IMR-90 (cell line): ENCODE results near the gene FBXW12. TPM values are rescaled to one million over a fixed set of nuclear protein-coding genes. Genes with fewer than 3 reads are reported as not detected.

Experiments
- ATAC-seq: fragments of 200-7000 bp; cut with Tn5 transposase; 2 replicates; pipeline ENCODE4 v1.9.1; 2020; ENCODE audit warnings: low read depth, mild to moderate bottlenecking, moderate library complexity
- BruUV-seq: library from RNA; stranded (reverse); fragments of 400-500 nt; replicated peaks from 2 replicates; lab custom pipeline; 2021; lab: Mats Ljungman, UMichigan
- CTCF ChIA-PET: fragments of 300-600 bp; formaldehyde crosslinking; extraction: SDS; loops from one replicate; lab custom pipeline; 2021; ENCODE audit warnings: antibody characterized with exemption; lab: Yijun Ruan, JAX
- POLR2A ChIA-PET: fragments of 300-600 bp; sonication (Branson Sonifier 250); formaldehyde crosslinking; loops from one replicate; lab custom pipeline; 2022; ENCODE audit warnings: antibody characterized with exemption; ENCODE audit not compliant: unreplicated experiment; lab: Charles Lee
- DNase-seq: peaks from one replicate; pipeline ENCODE4 v3.0.0; 2013
- H2AFZ ChIP-seq: replicated peaks from 2 replicates; pipeline ENCODE3; 2013; ENCODE audit warnings: low read length, mild to moderate bottlenecking; ENCODE audit not compliant: poor library complexity
- H2AK5ac ChIP-seq: 2 replicates; pipeline ENCODE4 v1.6.1; 2013; ENCODE audit warnings: low read depth, low read length, inconsistent platforms
- H2AK9ac ChIP-seq: replicated peaks from 2 replicates; pipeline ENCODE3; 2013; ENCODE audit warnings: mild to moderate bottlenecking, low read depth, low read length, moderate library complexity; ENCODE audit not compliant: poor library complexity
- H2BK120ac ChIP-seq: 2 replicates; pipeline ENCODE4 v1.6.1; 2013; ENCODE audit warnings: low read depth, low read length, inconsistent platforms
- H2BK15ac ChIP-seq: 3 replicates; pipeline ENCODE4 v1.6.1; 2013; ENCODE audit warnings: low read depth, low read length, inconsistent platforms
- H2BK20ac ChIP-seq: 2 replicates; pipeline ENCODE4 v1.6.1; 2013; ENCODE audit warnings: low read depth, mild to moderate bottlenecking, inconsistent platforms, low read length, moderate library complexity
- H2BK5ac ChIP-seq: 2 replicates; pipeline ENCODE4 v1.6.1; 2013; ENCODE audit warnings: mild to moderate bottlenecking, low read depth, low read length, inconsistent platforms; ENCODE audit not compliant: poor library complexity, severe bottlenecking
- H3K14ac ChIP-seq: replicated peaks from 2 replicates; pipeline ENCODE4 v1.6.1; 2013; ENCODE audit warnings: low read depth, low read length, inconsistent platforms
- H3K18ac ChIP-seq: 2 replicates; pipeline ENCODE4 v1.6.1; 2013; ENCODE audit warnings: low read depth, low read length, control low read depth
- H3K23ac ChIP-seq: 2 replicates; pipeline ENCODE4 v1.6.1; 2013; ENCODE audit warnings: low read depth, low read length, inconsistent platforms
- H3K27ac ChIP-seq: 2 replicates; pipeline ENCODE4 v1.5.1; 2013; ENCODE audit warnings: mild to moderate bottlenecking, control low read depth, low read length; ENCODE audit not compliant: insufficient read depth
- H3K27me3 ChIP-seq: 2 replicates; pipeline ENCODE4 v1.6.1; 2013; ENCODE audit warnings: low read length; ENCODE audit not compliant: control insufficient read depth, insufficient read depth
- H3K36me3 ChIP-seq: 2 replicates; pipeline ENCODE4 v1.6.1; 2013; ENCODE audit warnings: low read length, mixed read lengths; ENCODE audit not compliant: control insufficient read depth, insufficient read depth
- H3K4ac ChIP-seq: 2 replicates; pipeline ENCODE4 v1.6.1; 2013; ENCODE audit warnings: low read depth, low read length, inconsistent platforms
- H3K4me1 ChIP-seq: 2 replicates; pipeline ENCODE4 v1.6.1; 2013; ENCODE audit warnings: low read length, mixed read lengths; ENCODE audit not compliant: control insufficient read depth, insufficient read depth
- H3K4me2 ChIP-seq: 2 replicates; pipeline ENCODE4 v1.6.1; 2013; ENCODE audit warnings: low read depth, mild to moderate bottlenecking, control low read depth, low read length, moderate library complexity
- H3K4me3 ChIP-seq: 2 replicates; pipeline ENCODE4 v1.5.1; 2013; ENCODE audit warnings: low read depth, mild to moderate bottlenecking, control low read depth, low read length, moderate library complexity; ENCODE audit not compliant: insufficient read depth
- H3K56ac ChIP-seq: 2 replicates; pipeline ENCODE4 v1.6.1; 2013; ENCODE audit warnings: low read length, inconsistent platforms; ENCODE audit not compliant: insufficient read depth; ENCODE audit errors: extremely low read depth
- H3K79me1 ChIP-seq, 2 experiments: 2 replicates each; pipeline ENCODE4 v1.6.1; 2013; ENCODE audit warnings: low read length in 2 of 2, inconsistent platforms in 1 of 2, low read depth in 1 of 2
- H3K9ac ChIP-seq: 2 replicates; pipeline ENCODE4 v1.6.1; 2013; ENCODE audit warnings: low read depth, low read length, control low read depth
- H3K9me1 ChIP-seq: 2 replicates; pipeline ENCODE4 v1.6.1; 2013; ENCODE audit warnings: low read length, inconsistent platforms; ENCODE audit not compliant: insufficient read depth
- H3K9me3 ChIP-seq: 2 replicates; pipeline ENCODE4 v1.6.1; 2013; ENCODE audit warnings: low read length; ENCODE audit not compliant: control insufficient read depth, insufficient read depth
- H4K20me1 ChIP-seq: 2 replicates; pipeline ENCODE4 v1.6.1; 2013; ENCODE audit warnings: low read length, inconsistent platforms; ENCODE audit not compliant: insufficient read depth
- H4K5ac ChIP-seq: 2 replicates; pipeline ENCODE4 v1.6.1; 2013; ENCODE audit warnings: mild to moderate bottlenecking, low read depth, low read length, control low read depth
- H4K8ac ChIP-seq, 2 experiments: 2 replicates each; pipeline ENCODE4 v1.6.1; 2013; ENCODE audit warnings: low read depth in 2 of 2, low read length in 2 of 2, control low read depth in 1 of 2, inconsistent platforms in 1 of 2
- H4K91ac ChIP-seq: 2 replicates; pipeline ENCODE4 v1.6.1; 2013; ENCODE audit warnings: low read depth, low read length, inconsistent platforms; ENCODE audit not compliant: insufficient read depth
- BHLHE40 ChIP-seq: fragments of 150-350 bp; IDR thresholded peaks from 2 replicates; pipeline ENCODE4 v1.6.1; 2016; ENCODE audit warnings: mild to moderate bottlenecking, low read depth, low read length
- CHD1 ChIP-seq: IDR thresholded peaks from 2 replicates; pipeline ENCODE4 v1.6.1; 2012; ENCODE audit warnings: low read depth, low read length, improper control_type of control experiment
- FOS ChIP-seq: fragments of 150-350 bp; IDR thresholded peaks from 2 replicates; pipeline ENCODE4 v1.6.1; 2016; ENCODE audit warnings: low read depth, low read length
- MAFK ChIP-seq: IDR thresholded peaks from 2 replicates; pipeline ENCODE4 v1.6.1; 2012; ENCODE audit warnings: low read depth, low read length, improper control_type of control experiment
- MAZ ChIP-seq: IDR thresholded peaks from 2 replicates; pipeline ENCODE4 v1.6.1; 2012; ENCODE audit warnings: low read depth, mild to moderate bottlenecking, low read length, improper control_type of control experiment, moderate library complexity, borderline replicate concordance
- NFE2L2 ChIP-seq: fragments of 150-350 bp; IDR thresholded peaks from 2 replicates; pipeline ENCODE4 v1.6.1; 2016; ENCODE audit warnings: low read depth, mild to moderate bottlenecking, low read length
- RFX5 ChIP-seq: IDR thresholded peaks from 2 replicates; pipeline ENCODE4 v1.8.0; 2012; ENCODE audit warnings: low read depth, mild to moderate bottlenecking, low read length, moderate library complexity
- WGBS, 2 experiments: methylation state at CpG; one replicate each; pipeline versions ENCODE4 v1.1.5 to v1.1.7; 2013; ENCODE audit warnings: missing lambda C conversion rate in 2 of 2; ENCODE audit not compliant: insufficient read length in 1 of 2; ENCODE audit errors: extremely low coverage in 2 of 2; 5-methylcytosine and 5-hydroxymethylcytosine counted together
- dilution Hi-C: fragments of 300-500 bp; cut with HindIII; formaldehyde crosslinking; loops from one replicate; pipeline ENCODE4 v1.14.3; 2018; ENCODE audit warnings: low sequenced_read_pairs; ENCODE audit not compliant: unreplicated experiment
- in situ Hi-C: fragments of 300-500 bp; cut with MboI; formaldehyde crosslinking; loops from 3 replicates; pipeline ENCODE4 v1.14.3; 2019; ENCODE audit warnings: low sequenced_read_pairs, inconsistent platforms, mixed read lengths
- intact Hi-C: fragments of 100-400 bp; cut with micrococcal nuclease; formaldehyde crosslinking; loops from 2 replicates; pipeline ENCODE4 v1.10.0; 2022
- polyA plus RNA-seq, 3 experiments: library from polyadenylated mRNA; depleted of rRNA; stranded (reverse); fragments of >200 nt; gene quantifications; 2 replicates each; pipeline ENCODE4 v1.2.3, GENCODE V29; 2012; ENCODE audit warnings: low replicate concordance in 1 of 3
- total RNA-seq: library from RNA; depleted of rRNA; stranded (reverse); fragments of >200 nt; gene quantifications from 2 replicates; pipeline ENCODE4 v1.2.3, GENCODE V29; 2012
- TF ChIP-seq, protein P1 (sequence below): fragments of 150-350 bp; IDR thresholded peaks from 2 replicates; pipeline ENCODE4 v1.6.1; 2017; ENCODE audit warnings: mild to moderate bottlenecking, antibody characterized with exemption, low read length, low read depth
- TF ChIP-seq, protein P2 (sequence below): conservative IDR thresholded peaks from 2 replicates; pipeline ENCODE4 v1.5.1; 2012; ENCODE audit warnings: mild to moderate bottlenecking, low read depth, low read length, improper control_type of control experiment

Gene FBXW12
- total and polyA plus RNA-seq, 2 of the 4 experiments (the other 2 are of a cell fraction), result not detected

DNA sequence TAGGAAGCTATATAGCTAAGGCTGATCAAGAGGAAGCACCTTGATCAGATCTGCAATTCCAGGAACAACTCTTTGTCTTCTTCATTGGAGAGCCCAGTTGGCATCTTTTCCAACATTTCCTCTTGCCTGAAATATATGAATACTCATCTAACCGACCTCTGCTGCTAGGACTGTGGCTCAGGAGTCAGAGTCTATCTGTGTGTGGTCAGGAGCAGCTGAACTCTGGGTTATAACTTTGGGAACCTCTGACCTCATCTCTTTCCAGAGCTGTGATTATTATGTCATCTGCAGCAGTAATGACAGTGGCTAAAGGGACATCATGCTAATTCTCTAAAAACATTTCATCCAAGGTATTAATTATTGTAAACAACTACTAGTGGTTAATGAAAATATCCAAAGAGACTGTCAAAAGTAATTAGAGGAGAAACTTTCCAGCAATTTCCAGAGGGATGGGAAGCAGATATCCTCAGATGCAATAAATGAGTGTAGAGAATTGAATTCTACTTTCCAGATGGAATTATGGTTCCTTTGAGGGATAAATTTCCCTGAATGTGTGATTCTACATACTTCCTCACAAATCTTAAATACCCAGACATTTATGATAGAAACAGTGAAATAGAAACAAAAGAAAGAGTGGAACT, 27.0 kb upstream of the FBXW12 start:
- Histone ChIP-seq H3K14ac (no peak overlapping the region), H3K9me1 (no peaks in the 10 kb centered on the region), H3K79me1 (no peaks in the 10 kb centered on the region), H2AK5ac (no peak overlapping the region), H3K9ac (no peak overlapping the region), H3K4ac (no peak overlapping the region), H2AFZ (no peak overlapping the region), H2BK15ac (no peak overlapping the region), H4K8ac (no peak overlapping the region), H3K4me3 (no peak overlapping the region), H3K36me3 (no peaks in the 10 kb centered on the region), H4K91ac (no peak overlapping the region), H2BK120ac (no peak overlapping the region), H3K18ac (no peak overlapping the region), H3K9me3 (no peaks in the 10 kb centered on the region), H2AK9ac (no peak overlapping the region), H2BK5ac (no peak overlapping the region), H3K23ac (no peak overlapping the region), H3K27me3 (peaks cover 4% of the 10 kb centered on the region), H3K4me2 (no peak overlapping the region), H4K20me1 (no peaks in the 10 kb centered on the region), H3K4me1 (no peaks in the 10 kb centered on the region), H2BK20ac (no peak overlapping the region), H3K27ac (no peak overlapping the region), H4K5ac (no peak overlapping the region), H3K56ac (no peak overlapping the region)
- in situ Hi-C loops (no loop called here), intact Hi-C loops (no loop called here), dilution Hi-C loops (no loop called here)
- ATAC-seq, result no peak
- DNase-seq, result no peak
- TF ChIP-seq, protein P1, sequence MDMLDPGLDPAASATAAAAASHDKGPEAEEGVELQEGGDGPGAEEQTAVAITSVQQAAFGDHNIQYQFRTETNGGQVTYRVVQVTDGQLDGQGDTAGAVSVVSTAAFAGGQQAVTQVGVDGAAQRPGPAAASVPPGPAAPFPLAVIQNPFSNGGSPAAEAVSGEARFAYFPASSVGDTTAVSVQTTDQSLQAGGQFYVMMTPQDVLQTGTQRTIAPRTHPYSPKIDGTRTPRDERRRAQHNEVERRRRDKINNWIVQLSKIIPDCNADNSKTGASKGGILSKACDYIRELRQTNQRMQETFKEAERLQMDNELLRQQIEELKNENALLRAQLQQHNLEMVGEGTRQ, result no peak
- TF ChIP-seq NFE2L2, result no peak
- TF ChIP-seq, protein P2, sequence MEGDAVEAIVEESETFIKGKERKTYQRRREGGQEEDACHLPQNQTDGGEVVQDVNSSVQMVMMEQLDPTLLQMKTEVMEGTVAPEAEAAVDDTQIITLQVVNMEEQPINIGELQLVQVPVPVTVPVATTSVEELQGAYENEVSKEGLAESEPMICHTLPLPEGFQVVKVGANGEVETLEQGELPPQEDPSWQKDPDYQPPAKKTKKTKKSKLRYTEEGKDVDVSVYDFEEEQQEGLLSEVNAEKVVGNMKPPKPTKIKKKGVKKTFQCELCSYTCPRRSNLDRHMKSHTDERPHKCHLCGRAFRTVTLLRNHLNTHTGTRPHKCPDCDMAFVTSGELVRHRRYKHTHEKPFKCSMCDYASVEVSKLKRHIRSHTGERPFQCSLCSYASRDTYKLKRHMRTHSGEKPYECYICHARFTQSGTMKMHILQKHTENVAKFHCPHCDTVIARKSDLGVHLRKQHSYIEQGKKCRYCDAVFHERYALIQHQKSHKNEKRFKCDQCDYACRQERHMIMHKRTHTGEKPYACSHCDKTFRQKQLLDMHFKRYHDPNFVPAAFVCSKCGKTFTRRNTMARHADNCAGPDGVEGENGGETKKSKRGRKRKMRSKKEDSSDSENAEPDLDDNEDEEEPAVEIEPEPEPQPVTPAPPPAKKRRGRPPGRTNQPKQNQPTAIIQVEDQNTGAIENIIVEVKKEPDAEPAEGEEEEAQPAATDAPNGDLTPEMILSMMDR, result no peak
- TF ChIP-seq RFX5, result no peak
- TF ChIP-seq MAFK, result no peak
- TF ChIP-seq CHD1, result no peak
- no peak for TF ChIP-seq MAZ
- no peak for TF ChIP-seq BHLHE40
- TF ChIP-seq FOS, result no peak
- ChIA-PET CTCF (no interaction called here), POLR2A (no interaction called here)
- no CpG with 5 or more reads among the region's 1 CpG for WGBS, 2 experiments
- no TSS peak for BruUV-seq
